Suprapubic skin (tissue), 4 donors: ENCODE data around the gene TMEM179.

ENCODE experiments used
- EP300 ChIP-seq: sonication (generic); formaldehyde crosslinking; IDR thresholded peaks from one replicate; pipeline ENCODE4 v1.6.1; 2017; ENCODE audit warnings: antibody characterized with exemption
- POLR2AphosphoS5 ChIP-seq, 3 donors: sonication (generic); formaldehyde crosslinking; IDR thresholded peaks; one replicate each; pipeline ENCODE4 v1.6.1; 2017; ENCODE audit warnings: antibody characterized with exemption in 3 of 3
- TF ChIP-seq, protein P1 (sequence below), 2 donors: fragments of 200-600 bp in 1 of 2; fragments of 450-650 bp in 1 of 2; sonication (generic) in 1 of 2; IDR thresholded peaks; one replicate each; pipeline ENCODE4 v1.5.1; 2016 to 2019; ENCODE audit warnings: antibody characterized with exemption in 2 of 2, mild to moderate bottlenecking in 1 of 2, moderate library complexity in 1 of 2

DNA sequence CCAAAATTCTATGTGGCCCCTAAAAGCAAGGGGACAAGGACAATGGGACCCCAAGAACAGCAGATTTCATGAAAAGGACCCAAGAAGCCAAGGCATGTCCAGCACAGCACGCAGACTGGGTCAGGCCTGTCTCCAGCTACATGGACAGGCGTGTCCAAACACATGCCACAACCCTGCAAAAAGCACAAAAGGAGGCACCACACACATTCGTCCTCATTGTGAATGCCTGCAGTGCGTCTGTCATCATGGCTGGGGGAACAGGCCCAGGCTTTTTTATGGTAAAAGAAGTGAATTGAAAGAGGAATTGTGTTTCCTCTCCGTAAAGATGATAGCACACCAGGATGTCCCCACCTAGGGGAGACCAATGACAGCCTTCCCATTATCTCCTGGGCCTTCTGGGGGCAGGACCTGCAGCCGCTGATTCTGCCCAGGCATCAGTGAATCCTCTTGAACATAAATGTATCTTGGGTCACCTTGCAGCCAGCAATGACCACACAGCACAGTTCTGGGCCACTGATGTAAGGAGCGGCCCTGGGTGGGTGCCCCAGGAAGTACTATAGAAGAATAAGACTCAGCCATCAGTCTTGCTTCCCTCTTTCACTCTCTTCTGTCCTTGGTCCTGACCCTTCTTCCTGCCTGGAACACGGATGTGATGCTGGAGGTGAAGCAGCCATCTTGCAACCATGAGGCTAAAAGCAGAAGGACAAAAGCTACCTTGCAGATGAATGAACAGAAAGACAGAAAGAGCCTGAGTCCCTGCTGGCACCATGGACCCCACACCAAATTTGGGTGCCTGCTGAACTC lies 54.8 kb downstream of the TMEM179 start:
- TF ChIP-seq, protein P1, sequence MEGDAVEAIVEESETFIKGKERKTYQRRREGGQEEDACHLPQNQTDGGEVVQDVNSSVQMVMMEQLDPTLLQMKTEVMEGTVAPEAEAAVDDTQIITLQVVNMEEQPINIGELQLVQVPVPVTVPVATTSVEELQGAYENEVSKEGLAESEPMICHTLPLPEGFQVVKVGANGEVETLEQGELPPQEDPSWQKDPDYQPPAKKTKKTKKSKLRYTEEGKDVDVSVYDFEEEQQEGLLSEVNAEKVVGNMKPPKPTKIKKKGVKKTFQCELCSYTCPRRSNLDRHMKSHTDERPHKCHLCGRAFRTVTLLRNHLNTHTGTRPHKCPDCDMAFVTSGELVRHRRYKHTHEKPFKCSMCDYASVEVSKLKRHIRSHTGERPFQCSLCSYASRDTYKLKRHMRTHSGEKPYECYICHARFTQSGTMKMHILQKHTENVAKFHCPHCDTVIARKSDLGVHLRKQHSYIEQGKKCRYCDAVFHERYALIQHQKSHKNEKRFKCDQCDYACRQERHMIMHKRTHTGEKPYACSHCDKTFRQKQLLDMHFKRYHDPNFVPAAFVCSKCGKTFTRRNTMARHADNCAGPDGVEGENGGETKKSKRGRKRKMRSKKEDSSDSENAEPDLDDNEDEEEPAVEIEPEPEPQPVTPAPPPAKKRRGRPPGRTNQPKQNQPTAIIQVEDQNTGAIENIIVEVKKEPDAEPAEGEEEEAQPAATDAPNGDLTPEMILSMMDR (IDR thresholded peaks at IDR 0.05) = no peak
- TF ChIP-seq EP300 (no peak), POLR2AphosphoS5 (IDR thresholded peaks at IDR 0.05) (no peak)
